Loucy (cell line): ENCODE results near the gene SLC35B2.

Experiments
- H2AFZ ChIP-seq: fragments of 200-600 bp; sonication (generic); 2 replicates; pipeline ENCODE4 v1.6.0; 2016; ENCODE audit warnings: antibody characterized with exemption, mild to moderate bottlenecking, low read length, moderate library complexity
- H3F3A ChIP-seq: fragments of 200-600 bp; 2 replicates; pipeline ENCODE4 v1.6.0; 2016; ENCODE audit warnings: antibody characterized with exemption, low read depth, mild to moderate bottlenecking
- H3K27me3 ChIP-seq: fragments of 200-600 bp; sonication (generic); 2 replicates; pipeline ENCODE4 v1.6.1; 2014; ENCODE audit warnings: low read length, mild to moderate bottlenecking; ENCODE audit not compliant: insufficient read depth, poor library complexity, severe bottlenecking
- H3K36me3 ChIP-seq: fragments of 200-600 bp; sonication (generic); 2 replicates; pipeline ENCODE4 v1.6.1; 2016; ENCODE audit warnings: low read length; ENCODE audit not compliant: insufficient read depth
- H3K4me1 ChIP-seq: fragments of 200-600 bp; sonication (generic); 2 replicates; pipeline ENCODE4 v1.5.1; 2014; ENCODE audit warnings: low read length, mild to moderate bottlenecking; ENCODE audit not compliant: insufficient read depth, poor library complexity, severe bottlenecking
- H3K4me2 ChIP-seq: fragments of 200-600 bp; sonication (generic); 2 replicates; pipeline ENCODE4 v1.6.0; 2014; ENCODE audit warnings: antibody characterized with exemption, low read length, low read depth, mild to moderate bottlenecking; ENCODE audit not compliant: poor library complexity, severe bottlenecking
- H3K4me3 ChIP-seq: fragments of 200-600 bp; sonication (generic); 2 replicates; pipeline ENCODE4 v1.5.1; 2014; ENCODE audit warnings: low read length, mild to moderate bottlenecking, mixed read lengths; ENCODE audit not compliant: poor library complexity, severe bottlenecking
- H3K79me2 ChIP-seq: fragments of 200-600 bp; sonication (generic); 2 replicates; pipeline ENCODE4 v1.6.1; 2014; ENCODE audit warnings: low read length; ENCODE audit not compliant: insufficient read depth
- H3K9ac ChIP-seq: fragments of 200-600 bp; sonication (generic); 2 replicates; pipeline ENCODE4 v1.6.0; 2014; ENCODE audit warnings: mild to moderate bottlenecking, low read depth, low read length, moderate library complexity; ENCODE audit not compliant: poor library complexity, severe bottlenecking
- H3K9me2 ChIP-seq: fragments of 200-600 bp; sonication (generic); replicated peaks from 2 replicates; pipeline ENCODE4 v1.6.1; 2016; ENCODE audit warnings: low read depth, low read length, mixed read lengths
- H3K9me3 ChIP-seq: fragments of 200-600 bp; sonication (generic); 2 replicates; pipeline ENCODE4 v1.6.1; 2014; ENCODE audit warnings: mild to moderate bottlenecking, antibody characterized with exemption, low read length, low read depth; ENCODE audit not compliant: insufficient read depth
- H4K20me1 ChIP-seq: fragments of 200-600 bp; sonication (generic); 2 replicates; pipeline ENCODE4 v1.6.0; 2014; ENCODE audit warnings: antibody characterized with exemption, low read length, mild to moderate bottlenecking; ENCODE audit not compliant: insufficient read depth, poor library complexity, severe bottlenecking
- EZH2phosphoT487 ChIP-seq: fragments of 200-600 bp; IDR thresholded peaks from 2 replicates; pipeline ENCODE4 v1.6.1; 2018; ENCODE audit warnings: antibody characterized with exemption, mild to moderate bottlenecking, moderate library complexity, borderline replicate concordance
- TF ChIP-seq, protein P1 (sequence below): fragments of 200-600 bp; sonication (generic); conservative IDR thresholded peaks from 2 replicates; pipeline ENCODE4 v1.5.1; 2014; ENCODE audit warnings: mild to moderate bottlenecking, antibody characterized with exemption, low read length

The SLC35B2 gene

DNA sequence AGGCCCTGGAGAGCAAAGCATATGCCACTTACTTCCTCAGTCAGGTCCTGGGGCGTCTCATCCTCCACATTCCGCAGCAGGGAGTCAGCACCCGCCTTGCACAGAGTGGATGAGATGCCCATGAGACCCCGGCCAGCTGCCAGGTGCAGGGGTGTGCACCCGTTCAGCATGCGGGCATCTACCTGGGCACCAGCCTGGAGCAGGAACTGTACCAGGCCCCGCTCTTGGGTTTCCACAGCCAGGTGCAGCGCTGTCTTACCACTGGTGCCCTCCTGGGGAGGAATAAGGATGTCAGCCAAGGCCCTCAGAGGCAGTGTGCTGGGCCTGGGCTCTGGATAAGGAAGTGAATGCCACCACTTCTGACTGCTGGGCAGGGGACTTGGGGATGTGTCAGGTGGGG lies 2.7 kb upstream of the SLC35B2 start:
- peaks cover 11% of the 10 kb centered on the region; the same call in 1 of the 2 replicates for H3K36me3 ChIP-seq
- no peaks in the 10 kb centered on the region for H3K9me2 ChIP-seq
- peaks cover 11% of the 10 kb centered on the region for H3F3A ChIP-seq
- H3K9ac ChIP-seq, result no peak overlapping the region
- H3K79me2 ChIP-seq, result peaks cover 51% of the 10 kb centered on the region
- no peaks in the 10 kb centered on the region for H3K27me3 ChIP-seq
- no peaks in the 10 kb centered on the region for H3K9me3 ChIP-seq
- H3K4me3 ChIP-seq, result no peak overlapping the region
- no peak overlapping the region for H2AFZ ChIP-seq
- H4K20me1 ChIP-seq, result peaks cover 25% of the 10 kb centered on the region
- TF ChIP-seq, protein P1, sequence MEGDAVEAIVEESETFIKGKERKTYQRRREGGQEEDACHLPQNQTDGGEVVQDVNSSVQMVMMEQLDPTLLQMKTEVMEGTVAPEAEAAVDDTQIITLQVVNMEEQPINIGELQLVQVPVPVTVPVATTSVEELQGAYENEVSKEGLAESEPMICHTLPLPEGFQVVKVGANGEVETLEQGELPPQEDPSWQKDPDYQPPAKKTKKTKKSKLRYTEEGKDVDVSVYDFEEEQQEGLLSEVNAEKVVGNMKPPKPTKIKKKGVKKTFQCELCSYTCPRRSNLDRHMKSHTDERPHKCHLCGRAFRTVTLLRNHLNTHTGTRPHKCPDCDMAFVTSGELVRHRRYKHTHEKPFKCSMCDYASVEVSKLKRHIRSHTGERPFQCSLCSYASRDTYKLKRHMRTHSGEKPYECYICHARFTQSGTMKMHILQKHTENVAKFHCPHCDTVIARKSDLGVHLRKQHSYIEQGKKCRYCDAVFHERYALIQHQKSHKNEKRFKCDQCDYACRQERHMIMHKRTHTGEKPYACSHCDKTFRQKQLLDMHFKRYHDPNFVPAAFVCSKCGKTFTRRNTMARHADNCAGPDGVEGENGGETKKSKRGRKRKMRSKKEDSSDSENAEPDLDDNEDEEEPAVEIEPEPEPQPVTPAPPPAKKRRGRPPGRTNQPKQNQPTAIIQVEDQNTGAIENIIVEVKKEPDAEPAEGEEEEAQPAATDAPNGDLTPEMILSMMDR, result no peak
- no peak for TF ChIP-seq EZH2phosphoT487
- H3K4me1 ChIP-seq, result peaks cover 49% of the 10 kb centered on the region
- no peak overlapping the region for H3K4me2 ChIP-seq

DNA sequence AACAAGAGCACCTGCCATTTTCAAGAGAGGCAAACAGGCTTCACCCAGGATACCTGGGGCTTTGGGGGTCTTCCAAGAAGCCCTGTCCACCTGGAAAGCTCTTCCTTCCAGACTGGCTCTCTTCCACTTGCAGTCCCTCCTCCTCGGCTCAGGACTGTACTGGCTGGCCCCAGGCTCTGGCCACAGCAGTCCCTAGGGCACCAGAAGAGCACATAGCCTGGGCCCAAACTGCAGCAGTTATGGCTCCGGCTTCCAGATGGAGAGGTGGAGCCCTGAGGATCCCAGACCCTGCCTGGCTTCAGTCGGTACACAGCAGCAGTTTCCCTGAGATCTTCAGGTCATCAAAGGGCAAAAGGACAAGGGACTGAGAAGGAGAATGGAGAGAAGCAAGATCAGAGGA lies 1.6 kb upstream of the SLC35B2 start:
- Histone ChIP-seq H3K36me3 (peaks cover 22% of the 10 kb centered on the region; the same call in 1 of the 2 replicates), H3K4me3 (no peak overlapping the region), H3K4me2 (no peak overlapping the region)

GRCh38 chr6:44258325-44258863 lies 1.1 kb upstream of the SLC35B2 start:
- peaks cover 39% of the 10 kb centered on the region for H4K20me1 ChIP-seq
- H3K9me2 ChIP-seq, result no peaks in the 10 kb centered on the region
- peaks cover 43% of the 10 kb centered on the region for H3K79me2 ChIP-seq
- H3K4me2 ChIP-seq, result no peak overlapping the region
- H2AFZ ChIP-seq, result no peak overlapping the region
- peaks cover 41% of the 10 kb centered on the region for H3K4me1 ChIP-seq
- H3K4me3 ChIP-seq, result no peak overlapping the region
- no peak overlapping the region for H3K9ac ChIP-seq
- H3K9me3 ChIP-seq, result no peaks in the 10 kb centered on the region
- H3K27me3 ChIP-seq, result no peaks in the 10 kb centered on the region
- TF ChIP-seq, protein P1, result no peak
- TF ChIP-seq EZH2phosphoT487, result no peak
- peaks cover 17% of the 10 kb centered on the region for H3F3A ChIP-seq
- peaks cover 27% of the 10 kb centered on the region; the same call in 1 of the 2 replicates for H3K36me3 ChIP-seq

More for the DNA sequence above, 1.6 kb upstream of the SLC35B2 start:
- Histone ChIP-seq H3K79me2 (peaks cover 44% of the 10 kb centered on the region; the same call in 1 of the 2 replicates), H3K4me1 (peaks cover 46% of the 10 kb centered on the region), H4K20me1 (peaks cover 36% of the 10 kb centered on the region), H2AFZ (no peak overlapping the region), H3K9me2 (no peaks in the 10 kb centered on the region), H3K9ac (no peak overlapping the region), H3K9me3 (no peaks in the 10 kb centered on the region), H3K27me3 (no peaks in the 10 kb centered on the region), H3F3A (peaks cover 15% of the 10 kb centered on the region)
- TF ChIP-seq, protein P1, result no peak
- TF ChIP-seq EZH2phosphoT487, result no peak
